ES-I3 (cell line): ENCODE results near the gene FIG4.
"Not testable (repeated sequence)": the region's sequence is repeated elsewhere in the genome, so short reads cannot be mapped to it uniquely, and the experiment has no call there.

Experiments used
- H3K36me3 ChIP-seq: 2 replicates; pipeline ENCODE4 v1.6.1; 2013; ENCODE audit warnings: mild to moderate bottlenecking, low read length, control low read depth, moderate library complexity; ENCODE audit not compliant: insufficient read depth
- H3K4me1 ChIP-seq: 2 replicates; pipeline ENCODE4 v1.6.1; 2013; ENCODE audit warnings: mild to moderate bottlenecking, control low read depth, low read length; ENCODE audit not compliant: insufficient read depth
- H3K9ac ChIP-seq: 2 replicates; pipeline ENCODE4 v1.6.1; 2013; ENCODE audit warnings: low read depth, mild to moderate bottlenecking, low read length, moderate library complexity
- H3K9me3 ChIP-seq: 2 replicates; pipeline ENCODE4 v1.6.1; 2013; ENCODE audit warnings: mild to moderate bottlenecking, low read length, moderate library complexity; ENCODE audit not compliant: control insufficient read depth, insufficient read depth

Gene FIG4

DNA sequence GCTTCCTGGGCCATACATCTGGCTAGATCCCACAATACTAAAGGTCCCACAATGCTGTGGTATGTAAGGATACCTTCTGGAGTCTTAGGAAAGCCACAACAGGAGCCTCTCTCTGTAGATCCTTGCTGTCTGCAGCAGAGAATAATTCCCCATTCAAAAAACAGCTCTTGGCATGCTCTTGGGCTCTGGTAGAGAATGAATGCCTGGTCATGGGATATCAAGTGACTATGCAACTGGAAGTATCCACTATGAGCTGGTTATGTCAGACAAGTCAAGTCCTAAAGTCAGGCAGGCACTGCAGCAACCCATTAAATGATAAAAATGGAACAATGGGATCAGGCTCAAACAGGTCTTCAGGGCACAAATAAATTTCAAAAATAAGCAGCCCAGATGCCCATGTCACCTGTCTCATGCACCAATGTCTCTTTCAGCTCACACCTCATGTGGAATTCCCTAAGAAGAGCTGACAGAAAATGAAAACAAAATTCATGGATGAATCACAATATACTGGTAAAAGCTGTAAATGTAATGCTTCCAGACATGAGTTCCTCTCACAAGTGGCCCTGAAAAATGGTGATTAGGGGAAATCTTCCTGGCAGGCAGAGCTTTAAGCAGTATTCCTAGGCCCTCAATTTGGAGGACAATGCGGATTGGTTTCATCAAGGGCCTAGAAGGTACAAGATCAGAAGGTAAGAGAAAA is 4.4 kb upstream of the FIG4 start:
- Histone ChIP-seq H3K9ac (no peak overlapping the region), H3K36me3 (no peaks in the 10 kb centered on the region), H3K4me1 (no peaks in the 10 kb centered on the region), H3K9me3 (no peaks in the 10 kb centered on the region)

DNA sequence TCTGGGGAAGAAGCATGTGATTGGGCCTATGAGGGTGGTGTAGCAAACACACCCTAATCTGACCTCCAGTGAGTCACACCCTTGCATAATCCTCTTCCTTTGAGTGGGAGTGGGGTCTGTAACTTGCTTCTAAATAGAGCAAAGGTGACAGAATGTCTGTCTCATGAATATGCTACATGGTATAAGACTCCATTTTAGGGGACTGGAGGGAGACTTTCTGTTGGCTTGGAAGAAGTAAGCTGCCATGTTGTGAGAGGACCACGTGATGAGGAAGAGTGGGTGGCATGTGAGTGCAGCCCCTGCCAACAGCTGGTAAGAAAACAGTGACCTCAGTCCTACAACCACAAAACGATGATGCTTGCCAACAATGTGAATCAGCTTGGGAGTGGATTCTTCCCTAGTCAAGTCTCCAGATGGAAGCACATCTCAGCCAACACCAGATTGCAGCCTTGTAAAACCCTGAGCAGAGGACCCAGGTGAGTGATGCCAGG is 3.8 kb upstream of the FIG4 start:
- no peaks in the 10 kb centered on the region for H3K9me3 ChIP-seq
- H3K9ac ChIP-seq: no peak overlapping the region
- no peaks in the 10 kb centered on the region for H3K4me1 ChIP-seq
- no peaks in the 10 kb centered on the region for H3K36me3 ChIP-seq

GRCh38 chr6:109690373-109690736 is 741 bp upstream of the FIG4 start:
- Histone ChIP-seq H3K36me3 (no peaks in the 10 kb centered on the region), H3K9ac (peak overlapping the region; percentile 79), H3K9me3 (no peaks in the 10 kb centered on the region), H3K4me1 (no peaks in the 10 kb centered on the region)

GRCh38 chr6:109693111-109693510 is 2.0 kb downstream of the FIG4 start:
- Histone ChIP-seq H3K4me1 (no peaks in the 10 kb centered on the region), H3K9me3 (no peaks in the 10 kb centered on the region), H3K9ac (no peak overlapping the region), H3K36me3 (no peaks in the 10 kb centered on the region)

DNA sequence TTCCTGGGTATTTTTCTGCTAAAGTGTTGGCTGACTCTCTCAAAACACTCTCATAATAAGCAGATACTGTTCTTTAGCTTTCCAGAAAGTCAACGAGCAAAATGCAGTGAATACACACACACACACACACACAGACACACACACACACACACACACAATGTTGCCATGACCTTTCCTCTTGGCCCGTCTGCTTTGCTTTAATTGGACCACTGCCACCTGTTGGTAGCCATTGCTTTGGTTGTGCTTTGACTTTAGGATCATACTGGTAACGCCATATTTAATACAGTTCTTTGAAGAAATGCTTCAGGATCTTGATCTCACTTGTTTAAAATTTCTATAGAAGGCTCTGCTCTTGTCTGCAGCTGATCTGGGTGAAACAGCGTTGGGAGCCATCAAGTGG is 4.4 kb downstream of the FIG4 start:
- no peaks in the 10 kb centered on the region for H3K36me3 ChIP-seq

GRCh38 chr6:109696355-109696754 is 5.3 kb downstream of the FIG4 start:
- Histone ChIP-seq H3K9me3 (no peaks in the 10 kb centered on the region), H3K9ac (no peak overlapping the region), H3K36me3 (no peaks in the 10 kb centered on the region), H3K4me1 (peaks cover 5% of the 10 kb centered on the region)

More for the DNA sequence above, 4.4 kb downstream of the FIG4 start:
- Histone ChIP-seq H3K4me1 (no peaks in the 10 kb centered on the region), H3K9ac (no peak overlapping the region), H3K9me3 (no peaks in the 10 kb centered on the region)

DNA sequence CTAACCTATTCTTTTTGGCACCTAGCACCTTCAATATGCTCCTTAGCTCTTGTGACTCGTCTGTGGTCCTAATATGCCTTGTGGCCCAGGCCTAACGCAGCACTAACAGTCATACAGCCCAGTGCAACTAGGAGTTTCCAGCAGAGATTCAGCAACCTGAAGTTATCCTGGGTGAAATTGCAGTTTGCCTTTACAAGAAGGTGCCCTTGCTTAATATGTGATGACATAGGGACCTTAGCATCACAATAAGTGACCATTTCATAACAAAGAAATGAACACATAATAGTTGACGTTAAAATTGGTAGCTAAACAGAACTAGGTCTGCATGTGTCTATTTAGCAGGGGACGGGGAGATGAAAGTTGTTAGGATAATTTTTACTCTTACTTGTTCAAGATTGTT is 10.1 kb downstream of the FIG4 start:
- Histone ChIP-seq H3K9me3 (no peaks in the 10 kb centered on the region), H3K9ac (no peak overlapping the region), H3K36me3 (no peaks in the 10 kb centered on the region), H3K4me1 (peaks cover 10% of the 10 kb centered on the region)

GRCh38 chr6:109701774-109702173 is 10.7 kb downstream of the FIG4 start:
- Histone ChIP-seq H3K36me3 (no peaks in the 10 kb centered on the region), H3K4me1 (peaks cover 16% of the 10 kb centered on the region), H3K9ac (no peak overlapping the region), H3K9me3 (no peaks in the 10 kb centered on the region)

DNA sequence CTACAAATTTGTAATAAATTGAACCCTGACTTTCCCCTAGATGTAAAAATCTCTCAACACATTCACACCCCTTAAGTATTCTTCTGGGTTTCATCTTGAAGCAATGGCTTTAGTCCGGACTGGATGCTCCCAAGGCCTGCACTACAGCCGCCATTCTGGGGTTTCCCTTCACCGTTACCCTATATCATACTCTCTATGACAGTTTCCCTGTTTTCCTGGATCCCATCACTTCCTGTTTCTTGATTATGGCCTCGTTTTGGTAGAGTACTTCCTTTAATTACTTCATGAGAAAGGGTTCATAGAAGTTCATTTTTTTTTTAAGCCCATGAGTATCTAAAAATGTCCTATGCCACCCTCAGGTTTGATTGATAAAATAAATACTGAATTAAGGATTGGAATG is 11.7 kb downstream of the FIG4 start:
- H3K36me3 ChIP-seq: no peaks in the 10 kb centered on the region
- H3K9me3 ChIP-seq: no peaks in the 10 kb centered on the region
- H3K9ac ChIP-seq: no peak overlapping the region
- peaks cover 17% of the 10 kb centered on the region for H3K4me1 ChIP-seq

GRCh38 chr6:109705258-109705657 is 14.2 kb downstream of the FIG4 start:
- Histone ChIP-seq H3K9me3 (no peaks in the 10 kb centered on the region), H3K9ac (no peak overlapping the region), H3K36me3 (no peaks in the 10 kb centered on the region), H3K4me1 (peaks cover 17% of the 10 kb centered on the region)

GRCh38 chr6:109706513-109706912 is 15.4 kb downstream of the FIG4 start:
- Histone ChIP-seq H3K9me3 (no peaks in the 10 kb centered on the region), H3K36me3 (no peaks in the 10 kb centered on the region), H3K4me1 (peaks cover 10% of the 10 kb centered on the region), H3K9ac (no peak overlapping the region)

GRCh38 chr6:109708099-109708498 is 17.0 kb downstream of the FIG4 start:
- H3K36me3 ChIP-seq, H3K9me3 ChIP-seq, H3K9ac ChIP-seq, H3K4me1 ChIP-seq: not testable (repeated sequence)

- Histone ChIP-seq H3K9me3 (no peaks in the 10 kb centered on the region), H3K36me3 (no peaks in the 10 kb centered on the region), H3K9ac (no peak overlapping the region), H3K4me1 (no peaks in the 10 kb centered on the region)
These were observed 22.0 kb downstream of the FIG4 start for GRCh38 chr6:109713097-109713496.

DNA sequence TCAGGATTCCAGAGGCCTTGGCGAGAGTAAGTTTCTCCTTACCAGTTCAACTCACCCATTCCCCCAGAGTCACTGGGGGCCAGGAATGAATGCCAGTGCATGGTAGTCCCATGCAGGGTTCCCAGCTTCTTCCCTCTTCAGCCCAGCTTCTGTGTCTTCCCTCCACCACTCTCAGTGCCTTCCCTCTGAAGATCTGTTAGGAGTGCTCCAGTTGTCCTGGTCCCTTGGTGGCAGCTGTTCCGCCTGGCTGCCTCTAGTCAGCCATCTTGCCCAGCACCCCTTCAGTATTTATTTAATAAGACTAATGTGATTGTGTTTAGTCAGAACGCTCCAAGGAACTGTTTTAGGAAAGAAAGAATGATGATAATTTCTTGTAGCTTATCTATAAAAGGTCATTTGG is 23.1 kb downstream of the FIG4 start:
- no peaks in the 10 kb centered on the region for H3K9me3 ChIP-seq
- no peaks in the 10 kb centered on the region for H3K36me3 ChIP-seq
- no peaks in the 10 kb centered on the region for H3K4me1 ChIP-seq
- H3K9ac ChIP-seq: no peak overlapping the region

DNA sequence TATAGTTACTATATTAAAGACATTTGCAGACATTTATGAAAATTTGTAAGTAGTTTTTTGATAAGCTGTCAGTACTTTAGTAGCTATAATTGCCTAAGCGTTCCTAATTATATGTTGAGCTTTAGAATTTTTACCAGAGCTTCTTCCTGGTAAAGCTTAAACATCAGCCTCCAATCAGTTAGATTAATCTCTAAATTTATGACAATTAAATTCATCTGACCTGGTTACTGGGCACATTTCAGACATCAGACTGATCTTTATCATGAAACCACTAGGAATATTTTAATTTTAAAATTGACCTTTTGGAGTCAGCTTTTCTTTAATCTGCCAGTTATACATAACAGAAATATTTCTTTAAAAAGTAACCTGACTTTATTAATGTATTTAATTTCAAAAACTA is 23.5 kb downstream of the FIG4 start:
- H3K9me3 ChIP-seq: no peaks in the 10 kb centered on the region
- no peaks in the 10 kb centered on the region for H3K36me3 ChIP-seq
- H3K9ac ChIP-seq: no peak overlapping the region
- no peaks in the 10 kb centered on the region for H3K4me1 ChIP-seq

GRCh38 chr6:109715616-109716015 is 24.5 kb downstream of the FIG4 start:
- no peaks in the 10 kb centered on the region for H3K36me3 ChIP-seq
- H3K9me3 ChIP-seq: no peaks in the 10 kb centered on the region
- H3K9ac ChIP-seq: no peak overlapping the region
- no peaks in the 10 kb centered on the region for H3K4me1 ChIP-seq
